DMS 273 (cell line): ENCODE results near the gene TUT4.
A peak's percentile ranks its signal among the peaks of the same experiment; 100 is the strongest.

Source experiments
- DNase-seq: peaks from one replicate; lab custom pipeline; 2025; ENCODE audit not compliant: unreplicated experiment; lab: John Stamatoyannopoulos, UW

Gene TUT4

DNA sequence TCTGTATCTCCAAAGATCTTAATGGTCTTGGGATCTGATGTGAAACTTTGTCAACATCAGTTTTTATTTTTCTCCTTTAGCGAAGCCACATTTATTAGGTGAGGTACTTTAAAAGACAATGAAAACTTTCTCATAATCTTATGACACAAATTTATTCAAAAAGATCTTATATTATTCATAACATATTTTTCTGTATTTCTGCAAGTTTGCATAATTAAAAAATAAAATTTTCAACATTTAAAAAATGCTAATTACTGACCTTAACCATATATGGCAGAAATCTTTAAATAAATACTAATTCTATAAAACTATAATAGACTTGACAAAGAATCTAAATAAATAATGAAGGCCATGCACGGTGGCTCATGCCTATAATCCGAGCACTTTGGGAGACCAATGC, 75.9 kb downstream of the TUT4 start:
- DNase-seq: no peak

DNA sequence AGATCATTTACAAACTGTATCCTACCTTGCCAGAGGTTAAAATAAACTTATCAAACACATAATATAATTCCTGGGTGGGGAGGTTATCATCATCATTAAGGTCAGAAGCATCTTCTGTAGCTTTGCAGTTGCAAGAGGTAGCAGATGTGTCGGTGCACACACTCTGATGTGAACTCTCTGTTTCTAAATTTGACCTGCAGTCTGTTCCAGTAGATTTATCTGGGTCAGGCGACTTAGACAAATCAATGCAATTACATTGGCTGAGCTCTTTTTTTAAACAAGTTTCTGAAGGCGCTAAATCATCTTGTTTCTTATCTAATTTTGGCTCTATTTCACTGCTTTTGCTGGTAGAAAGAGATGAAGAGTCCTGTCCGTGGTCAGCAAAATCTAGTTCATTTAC, 78.1 kb downstream of the TUT4 start:
- DNase-seq: no peak

DNA sequence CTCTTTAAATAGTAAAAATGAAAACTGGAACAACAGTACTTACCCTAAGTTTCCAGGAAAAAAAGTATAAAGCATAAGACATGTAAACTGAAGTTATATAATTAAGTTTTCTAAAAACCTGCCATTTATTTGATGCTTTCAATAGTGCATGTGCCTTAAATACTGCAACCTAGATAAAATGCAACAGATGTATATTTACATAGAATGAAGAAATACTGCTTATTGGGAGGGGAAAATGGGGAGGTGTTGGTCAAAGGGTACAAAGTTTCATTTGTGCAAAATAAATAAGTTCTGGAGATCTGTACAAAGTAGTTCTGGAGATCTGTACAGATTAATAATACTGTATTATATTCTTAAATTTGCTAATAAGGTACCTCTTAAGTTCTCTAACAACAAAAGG, 79.9 kb downstream of the TUT4 start:
- DNase-seq: no peak

- DNase-seq: no peak
Measured at GRCh38 chr1:52472384-52472783, 80.5 kb downstream of the TUT4 start.

DNA sequence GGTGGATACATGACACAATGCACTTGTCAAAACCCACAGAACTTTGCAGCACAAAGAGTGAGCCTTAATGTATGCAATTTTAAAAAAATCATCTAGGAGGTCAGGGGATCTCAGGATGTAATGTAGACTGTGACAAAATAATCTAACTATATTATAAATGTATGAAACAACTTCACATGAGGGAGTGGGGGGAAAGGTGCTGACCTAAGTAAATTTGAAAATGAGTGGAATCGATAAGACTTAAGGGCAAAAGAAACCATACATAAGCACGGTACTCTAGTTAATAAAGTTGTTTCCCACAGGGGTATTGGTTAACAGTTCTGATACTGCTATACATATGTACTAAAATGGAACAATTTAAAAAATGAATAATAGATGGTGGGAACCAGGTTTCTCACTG, 83.8 kb downstream of the TUT4 start:
- no peak for DNase-seq

DNA sequence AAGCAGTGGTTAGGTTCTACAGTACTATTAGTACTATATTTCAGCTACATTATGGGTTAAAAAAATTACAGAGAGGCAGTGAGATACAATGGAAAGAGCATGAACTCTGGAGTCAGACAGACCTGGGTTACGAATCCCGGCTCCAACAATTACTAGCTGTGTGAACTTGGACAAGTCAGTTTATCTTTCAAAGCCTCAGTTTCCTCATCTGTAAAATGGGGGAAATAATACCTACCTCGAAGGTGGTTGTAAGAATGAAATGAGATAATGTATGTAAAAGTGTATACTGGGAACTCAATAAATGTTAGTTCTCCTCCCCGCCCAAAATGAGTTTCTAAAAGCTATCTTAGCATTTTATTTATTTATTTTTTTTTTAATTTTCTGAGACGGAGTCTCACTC, 89.0 kb downstream of the TUT4 start:
- DNase-seq: no peak

DNA sequence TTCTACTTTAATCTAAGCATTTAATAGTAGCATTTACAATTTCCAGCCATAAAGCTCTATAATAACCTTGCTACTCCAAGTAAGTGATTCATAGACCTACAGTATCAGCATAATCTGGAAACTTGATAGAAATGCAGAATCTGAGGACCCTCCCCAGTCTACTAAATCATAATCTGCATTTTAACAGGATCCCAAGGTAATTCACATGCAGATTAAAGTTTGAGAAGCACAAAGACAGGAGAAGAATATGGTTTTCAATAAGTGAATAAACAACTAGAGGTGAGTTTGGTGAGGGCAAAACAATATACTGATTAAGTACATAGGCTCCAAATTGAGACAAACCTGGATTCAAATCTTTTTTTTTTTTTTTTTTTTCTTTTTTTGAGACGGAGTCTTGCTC, 91.1 kb downstream of the TUT4 start:
- no peak for DNase-seq

- no peak for DNase-seq
Measured at GRCh38 chr1:52460694-52461093, 92.2 kb downstream of the TUT4 start.

DNA sequence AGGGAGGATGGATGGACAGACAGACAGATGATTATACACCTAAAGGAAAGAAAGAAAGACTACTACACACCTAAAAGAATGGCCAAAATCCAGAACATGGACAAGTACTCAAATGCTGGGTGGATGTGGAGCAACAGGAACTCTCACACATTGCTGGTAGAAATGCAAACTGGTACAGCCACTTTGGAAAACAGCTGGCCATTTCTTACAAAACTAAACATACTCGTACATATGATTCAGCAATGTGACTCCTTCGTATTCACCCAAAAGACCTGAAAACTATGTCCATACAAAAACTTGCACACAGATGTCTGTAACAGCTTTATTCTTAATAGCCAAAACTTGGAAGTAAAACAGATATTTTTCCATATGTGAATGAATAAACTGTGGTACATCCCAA, 97.2 kb downstream of the TUT4 start:
- no peak for DNase-seq

GRCh38 chr1:52454779-52455178, 98.1 kb downstream of the TUT4 start:
- DNase-seq: no peak

DNA sequence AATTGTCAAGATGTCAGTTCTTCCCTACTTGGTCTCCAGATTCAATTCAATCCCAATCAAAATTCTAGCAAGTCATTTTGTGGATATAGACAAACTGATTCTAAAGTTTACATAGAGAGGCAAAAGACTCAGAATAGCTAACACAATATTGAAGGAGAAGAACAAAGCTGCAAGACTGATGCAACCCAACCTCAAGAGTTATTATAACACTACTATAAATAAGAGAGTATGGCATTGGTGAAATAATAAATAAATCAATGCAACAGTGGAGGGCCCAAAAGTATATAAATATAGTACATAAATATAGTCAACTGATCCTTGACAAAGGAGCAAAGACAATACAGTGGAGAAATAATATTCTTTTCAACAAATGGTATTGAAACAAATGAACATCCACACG, 98.8 kb downstream of the TUT4 start:
- no peak for DNase-seq

DNA sequence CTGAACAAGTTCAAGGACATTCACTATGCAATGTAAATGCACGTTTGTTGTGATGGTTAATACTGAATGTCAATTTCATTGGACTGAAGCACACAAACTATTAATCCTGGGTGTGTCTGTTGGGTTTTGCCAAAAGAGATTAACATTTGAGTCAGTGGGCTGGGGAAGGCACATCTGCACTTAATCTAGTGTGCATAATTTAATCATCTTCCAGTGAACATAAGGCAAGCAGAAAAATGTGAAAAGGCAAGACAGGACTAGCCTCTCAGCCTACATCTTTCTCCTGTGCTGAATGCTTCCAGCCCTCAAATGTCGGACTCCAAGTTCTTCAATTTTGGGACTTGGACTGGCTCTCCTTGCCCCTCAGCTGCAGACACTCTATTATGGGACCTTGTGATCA, 108.4 kb downstream of the TUT4 start:
- DNase-seq: peak; percentile 6

GRCh38 chr1:52439976-52440375, 112.9 kb downstream of the TUT4 start:
- no peak for DNase-seq

DNA sequence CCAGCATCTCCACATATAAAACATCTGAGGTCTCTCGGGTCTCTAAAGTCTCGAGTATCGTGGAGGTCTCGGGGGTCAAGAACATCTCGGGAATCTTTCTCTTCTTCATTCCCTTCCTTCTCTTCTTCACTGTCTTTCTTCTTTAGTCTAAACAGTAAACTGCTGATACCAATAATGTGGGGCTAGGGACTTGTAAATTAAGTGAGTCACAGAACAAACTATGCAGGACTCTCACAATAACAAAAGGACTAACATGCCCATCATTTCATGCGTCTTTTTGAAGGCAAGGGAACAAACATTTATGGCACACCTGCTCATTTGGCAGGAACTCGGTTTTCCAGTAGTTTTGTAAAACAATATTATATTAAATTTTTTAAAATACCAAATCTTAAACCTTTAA, 116.1 kb downstream of the TUT4 start:
- no peak for DNase-seq

GRCh38 chr1:52435650-52436049, 117.2 kb downstream of the TUT4 start:
- no peak for DNase-seq

GRCh38 chr1:52435211-52435610, 117.7 kb downstream of the TUT4 start:
- no peak for DNase-seq

GRCh38 chr1:52432807-52433206, 120.1 kb downstream of the TUT4 start:
- no peak for DNase-seq

GRCh38 chr1:52427152-52427551, 125.7 kb downstream of the TUT4 start:
- DNase-seq: no peak

DNA sequence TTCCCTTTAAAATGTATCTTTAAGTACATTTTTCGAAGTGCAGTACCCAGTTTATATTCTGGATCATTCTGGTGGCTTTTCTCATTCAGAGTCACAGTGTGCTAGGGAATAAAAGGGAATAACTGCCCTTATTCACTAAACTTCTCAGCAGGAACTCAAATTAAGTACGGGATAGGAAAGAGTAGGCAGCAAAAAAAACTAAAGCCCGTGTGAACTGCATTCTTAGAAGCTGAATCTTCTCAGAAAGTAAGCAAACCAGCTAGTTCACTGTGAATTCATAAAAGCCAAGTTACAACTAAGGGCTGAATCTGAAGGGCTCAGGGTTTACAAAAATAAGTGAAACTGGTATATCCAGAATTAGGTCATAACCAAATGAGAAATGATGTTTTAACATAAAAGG, 126.5 kb downstream of the TUT4 start:
- DNase-seq: no peak

- no peak for DNase-seq
Measured at GRCh38 chr1:52424813-52425212, 128.1 kb downstream of the TUT4 start.

DNA sequence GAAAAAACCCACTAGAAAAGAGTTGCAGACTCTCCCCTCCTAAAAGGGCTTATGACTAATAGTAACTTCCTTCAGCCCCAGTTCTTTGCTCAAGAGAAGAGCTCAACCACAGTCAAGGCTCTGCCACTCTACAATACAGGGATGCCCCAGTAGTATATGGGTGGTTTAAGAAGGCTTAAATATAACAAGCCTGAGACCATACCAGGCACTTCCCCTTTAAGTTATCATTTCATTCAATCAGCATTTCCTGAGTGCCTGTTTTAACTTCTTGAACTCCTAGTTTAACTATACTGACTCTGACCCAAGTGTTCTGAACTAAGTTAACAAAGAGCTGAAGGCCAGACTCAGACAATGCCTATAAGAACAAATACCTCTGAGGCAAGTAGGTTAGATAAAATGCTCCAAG, 128.7 kb downstream of the TUT4 start:
- no peak for DNase-seq

- no peak for DNase-seq
Measured at GRCh38 chr1:52423771-52424170, 129.1 kb downstream of the TUT4 start.

- no peak for DNase-seq
Measured at GRCh38 chr1:52423055-52423454, 129.8 kb downstream of the TUT4 start.

- DNase-seq: no peak
Measured at GRCh38 chr1:52420713-52421112, 132.2 kb downstream of the TUT4 start.
